ENCODE results near the gene MGST3.
"Not testable (repeated sequence)": the region's sequence is repeated elsewhere in the genome, so short reads cannot be mapped to it uniquely, and the experiment has no call there.

Gene MGST3

DNA sequence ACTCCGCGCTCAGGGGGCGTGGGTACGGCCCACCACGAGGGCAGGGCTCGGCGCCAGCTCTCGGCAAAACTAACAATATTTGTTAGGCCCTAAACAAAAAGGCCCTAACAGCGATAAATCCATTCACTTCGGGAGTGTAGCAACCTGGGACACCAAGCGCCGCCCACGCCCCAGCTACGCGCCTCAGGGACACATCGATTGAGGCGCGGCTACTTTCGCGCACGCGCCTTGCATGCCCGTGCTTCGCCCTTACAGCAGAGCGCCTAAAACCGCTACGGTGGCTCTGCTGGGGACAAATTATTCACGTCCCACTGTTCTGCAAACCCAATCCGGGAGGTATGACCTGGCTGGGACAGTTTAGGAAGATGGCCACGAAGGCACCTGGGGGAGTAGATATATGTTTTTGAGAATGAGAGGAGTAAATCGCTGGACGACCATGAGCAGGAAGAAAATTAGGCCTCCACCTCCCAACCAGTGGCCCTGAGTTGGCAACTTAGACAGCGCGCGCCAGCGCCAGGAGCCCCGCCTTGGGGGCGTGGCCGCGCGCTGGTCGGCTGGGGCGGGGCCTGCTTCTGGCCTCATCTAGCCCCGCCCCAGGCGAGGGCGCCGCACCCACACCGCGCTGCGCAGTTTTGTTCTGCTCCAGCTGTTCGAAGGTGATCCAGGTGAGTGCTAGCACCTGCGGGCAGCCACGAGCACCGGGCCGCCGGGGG lies at the start of gene MGST3:
Gene MGST3, plus strand, starts transcription at position 606 of the 713 bp plus-strand sequence. CDS start 18,614 bp downstream, outside the sequence.
- Histone ChIP-seq H3K4me3 (ENCODE audit: insufficient read depth, low read length, poor library complexity, severe bottlenecking) (peak within 1 kb of the TSS; percentile 68), H3K9me2 (replicated peaks; ENCODE audit: insufficient read depth, low read length) (no peaks in the 10 kb centered on the region), H3K79me2 (ENCODE audit: insufficient read depth, low read length) (no peaks in the 10 kb centered on the region), H3K9ac (ENCODE audit: low read length) (peak within 1 kb of the TSS; percentile 69), H3K4me2 (ENCODE audit: low read depth, low read length, poor library complexity, severe bottlenecking) (peak within 1 kb of the TSS; percentile 65), H2AFZ (ENCODE audit: low read depth, low read length, severe bottlenecking) (peak within 1 kb of the TSS; percentile 58), H3K36me3 (ENCODE audit: low read length) (no peaks in the 10 kb centered on the region), H3K27me3 (ENCODE audit: low read length) (no peaks in the 10 kb centered on the region), H4K20me1 (ENCODE audit: low read depth, low read length) (no peaks in the 10 kb centered on the region), H3F3A (ENCODE audit: insufficient read depth) (peaks cover 11% of the 10 kb centered on the region; the same call in 1 of the 2 replicates), H3K27ac (ENCODE audit: low read depth, low read length) (peak within 1 kb of the TSS; percentile 56), H3K9me3 (ENCODE audit: insufficient read depth, low read length) (no peaks in the 10 kb centered on the region)
- TF ChIP-seq EZH2phosphoT487 (conservative IDR thresholded peaks at IDR 0.05; ENCODE audit: low read length): no peak
- TF ChIP-seq, protein P1, sequence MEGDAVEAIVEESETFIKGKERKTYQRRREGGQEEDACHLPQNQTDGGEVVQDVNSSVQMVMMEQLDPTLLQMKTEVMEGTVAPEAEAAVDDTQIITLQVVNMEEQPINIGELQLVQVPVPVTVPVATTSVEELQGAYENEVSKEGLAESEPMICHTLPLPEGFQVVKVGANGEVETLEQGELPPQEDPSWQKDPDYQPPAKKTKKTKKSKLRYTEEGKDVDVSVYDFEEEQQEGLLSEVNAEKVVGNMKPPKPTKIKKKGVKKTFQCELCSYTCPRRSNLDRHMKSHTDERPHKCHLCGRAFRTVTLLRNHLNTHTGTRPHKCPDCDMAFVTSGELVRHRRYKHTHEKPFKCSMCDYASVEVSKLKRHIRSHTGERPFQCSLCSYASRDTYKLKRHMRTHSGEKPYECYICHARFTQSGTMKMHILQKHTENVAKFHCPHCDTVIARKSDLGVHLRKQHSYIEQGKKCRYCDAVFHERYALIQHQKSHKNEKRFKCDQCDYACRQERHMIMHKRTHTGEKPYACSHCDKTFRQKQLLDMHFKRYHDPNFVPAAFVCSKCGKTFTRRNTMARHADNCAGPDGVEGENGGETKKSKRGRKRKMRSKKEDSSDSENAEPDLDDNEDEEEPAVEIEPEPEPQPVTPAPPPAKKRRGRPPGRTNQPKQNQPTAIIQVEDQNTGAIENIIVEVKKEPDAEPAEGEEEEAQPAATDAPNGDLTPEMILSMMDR (IDR thresholded peaks at IDR 0.05; ENCODE audit: insufficient read depth, low read length, poor library complexity, severe bottlenecking): no peak

DNA sequence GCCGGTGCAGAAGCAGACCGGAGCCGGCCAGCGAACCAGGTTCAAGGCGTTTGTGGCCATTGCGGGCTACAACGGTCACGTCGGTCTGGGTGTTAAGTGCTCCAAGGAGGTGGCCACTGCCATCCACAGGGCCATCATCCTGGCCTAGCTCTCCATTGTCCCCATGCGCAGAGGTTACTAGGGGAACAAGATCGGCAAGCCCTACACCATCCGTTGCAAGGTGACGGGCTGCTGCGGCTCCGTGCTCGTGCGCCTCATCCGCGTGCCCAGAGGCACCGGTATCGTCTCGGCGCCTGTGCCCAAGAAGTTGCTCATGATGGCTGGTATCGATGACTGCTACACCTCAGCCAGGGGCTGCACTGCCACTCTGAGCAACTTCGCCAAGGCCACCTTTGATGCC lies 49.1 kb upstream of the MGST3 start:
- H3K27me3 ChIP-seq (ENCODE audit: low read length): no peaks in the 10 kb centered on the region
- no peaks in the 10 kb centered on the region for H4K20me1 ChIP-seq (ENCODE audit: low read depth, low read length)
- no peak overlapping the region for H3K4me3 ChIP-seq (ENCODE audit: insufficient read depth, low read length, poor library complexity, severe bottlenecking)
- H2AFZ ChIP-seq (ENCODE audit: low read depth, low read length, severe bottlenecking): no peak overlapping the region
- H3K9ac ChIP-seq (ENCODE audit: low read length): no peak overlapping the region
- H3K36me3 ChIP-seq (ENCODE audit: low read length): no peaks in the 10 kb centered on the region
- H3K27ac ChIP-seq (ENCODE audit: low read depth, low read length): no peak overlapping the region
- H3K9me3 ChIP-seq (ENCODE audit: insufficient read depth, low read length): no peaks in the 10 kb centered on the region
- TF ChIP-seq EZH2phosphoT487 (conservative IDR thresholded peaks at IDR 0.05; ENCODE audit: low read length): no peak
- TF ChIP-seq, protein P1 (IDR thresholded peaks at IDR 0.05; ENCODE audit: insufficient read depth, low read length, poor library complexity, severe bottlenecking): no peak
- H3K4me2 ChIP-seq (ENCODE audit: low read depth, low read length, poor library complexity, severe bottlenecking): no peak overlapping the region
- H3F3A ChIP-seq (ENCODE audit: insufficient read depth): no peaks in the 10 kb centered on the region
- no peaks in the 10 kb centered on the region for H3K79me2 ChIP-seq (ENCODE audit: insufficient read depth, low read length)
- H3K9me2 ChIP-seq (replicated peaks; ENCODE audit: insufficient read depth, low read length): no peaks in the 10 kb centered on the region

DNA sequence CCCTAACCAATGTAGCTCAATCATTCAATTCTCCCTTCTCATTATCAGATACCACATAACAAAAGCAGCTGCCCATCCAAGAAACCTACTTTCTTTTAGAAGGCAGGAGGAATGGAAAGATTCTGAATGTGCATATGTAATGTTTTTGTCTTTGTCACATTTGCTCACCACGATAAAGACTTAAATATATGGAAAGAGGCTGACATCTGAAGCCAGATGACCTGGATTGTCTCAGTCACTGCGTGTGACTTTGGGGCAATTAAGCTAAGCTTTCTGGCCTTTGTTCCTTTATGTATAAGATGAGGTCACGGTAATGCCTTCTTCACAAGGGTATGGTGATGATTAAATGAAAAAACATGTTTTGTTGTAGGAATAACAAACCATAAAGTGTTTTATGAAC lies 44.6 kb upstream of the MGST3 start:
- Histone ChIP-seq H3K4me2 (ENCODE audit: low read depth, low read length, poor library complexity, severe bottlenecking) (no peak overlapping the region), H3K9me2 (replicated peaks; ENCODE audit: insufficient read depth, low read length) (no peaks in the 10 kb centered on the region), H3F3A (ENCODE audit: insufficient read depth) (no peaks in the 10 kb centered on the region), H3K9ac (ENCODE audit: low read length) (no peak overlapping the region), H3K4me3 (ENCODE audit: insufficient read depth, low read length, poor library complexity, severe bottlenecking) (no peak overlapping the region), H3K36me3 (ENCODE audit: low read length) (no peaks in the 10 kb centered on the region), H3K27ac (ENCODE audit: low read depth, low read length) (no peak overlapping the region), H3K27me3 (ENCODE audit: low read length) (0 out of 2 replicates have a peak, but pooled peaks cover 3% of the 10 kb centered on the region), H3K9me3 (ENCODE audit: insufficient read depth, low read length) (no peaks in the 10 kb centered on the region), H3K79me2 (ENCODE audit: insufficient read depth, low read length) (no peaks in the 10 kb centered on the region), H4K20me1 (ENCODE audit: low read depth, low read length) (no peaks in the 10 kb centered on the region), H2AFZ (ENCODE audit: low read depth, low read length, severe bottlenecking) (no peak overlapping the region)
- TF ChIP-seq, protein P1 (IDR thresholded peaks at IDR 0.05; ENCODE audit: insufficient read depth, low read length, poor library complexity, severe bottlenecking): no peak
- TF ChIP-seq EZH2phosphoT487 (conservative IDR thresholded peaks at IDR 0.05; ENCODE audit: low read length): no peak

DNA sequence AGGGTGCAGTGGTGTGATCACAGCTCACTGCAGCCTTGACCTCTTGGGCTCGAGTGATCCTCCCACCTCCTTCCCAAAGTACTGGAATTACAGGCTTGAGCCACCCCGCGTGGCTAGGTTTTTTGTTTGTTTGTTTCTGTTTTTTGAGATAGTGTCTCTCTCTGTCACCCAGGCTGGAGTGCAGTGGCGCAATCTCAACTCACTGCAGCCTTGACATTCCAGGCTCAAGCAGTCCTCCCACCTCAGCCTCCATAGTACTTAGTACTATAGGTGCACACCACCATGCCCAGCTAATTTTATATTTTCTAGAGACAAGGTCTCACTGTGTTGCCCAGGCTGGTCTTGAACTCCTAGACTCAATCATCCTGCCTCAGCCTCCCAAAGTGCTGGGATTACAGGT lies 39.6 kb upstream of the MGST3 start:
- H3K79me2 ChIP-seq (ENCODE audit: insufficient read depth, low read length); H3K27ac ChIP-seq (ENCODE audit: low read depth, low read length); H3K9me3 ChIP-seq (ENCODE audit: insufficient read depth, low read length); H2AFZ ChIP-seq (ENCODE audit: low read depth, low read length, severe bottlenecking); H3K9me2 ChIP-seq (replicated peaks; ENCODE audit: insufficient read depth, low read length); H3K4me2 ChIP-seq (ENCODE audit: low read depth, low read length, poor library complexity, severe bottlenecking); H3K9ac ChIP-seq (ENCODE audit: low read length); H3F3A ChIP-seq (ENCODE audit: insufficient read depth); H4K20me1 ChIP-seq (ENCODE audit: low read depth, low read length); H3K36me3 ChIP-seq (ENCODE audit: low read length); H3K4me3 ChIP-seq (ENCODE audit: insufficient read depth, low read length, poor library complexity, severe bottlenecking); H3K27me3 ChIP-seq (ENCODE audit: low read length): not testable (repeated sequence)
